ENCODE results near the gene SNAPC5.
"Not testable (repeated sequence)": the region's sequence is repeated elsewhere in the genome, so short reads cannot be mapped to it uniquely, and the experiment has no call there.

Gene SNAPC5

GRCh38 chr15:66489179-66489791, 8.3 kb downstream of the SNAPC5 start:
- DNase-seq: no peak

GRCh38 chr15:66488525-66488924, 9.0 kb downstream of the SNAPC5 start:
- no peak for DNase-seq

- no peak for DNase-seq
These were observed 10.7 kb downstream of the SNAPC5 start for GRCh38 chr15:66486887-66487286.

GRCh38 chr15:66484539-66485112, 12.9 kb downstream of the SNAPC5 start:
- DNase-seq: no peak

GRCh38 chr15:66483131-66483566, 14.4 kb downstream of the SNAPC5 start:
- DNase-seq: no peak

- no peak for DNase-seq
These were observed 15.0 kb downstream of the SNAPC5 start for GRCh38 chr15:66482539-66482938.

GRCh38 chr15:66481107-66481856, 16.3 kb downstream of the SNAPC5 start:
- DNase-seq: no peak

GRCh38 chr15:66480267-66480666, 17.3 kb downstream of the SNAPC5 start:
- no peak for DNase-seq

- DNase-seq: no peak
These were observed 20.6 kb downstream of the SNAPC5 start for GRCh38 chr15:66477011-66477410.

- no peak for DNase-seq
These were observed 21.0 kb downstream of the SNAPC5 start for GRCh38 chr15:66476535-66476934.

- DNase-seq: no peak
These were observed 22.6 kb downstream of the SNAPC5 start for GRCh38 chr15:66474963-66475362.

GRCh38 chr15:66474135-66474534, 23.4 kb downstream of the SNAPC5 start:
- no peak for DNase-seq

GRCh38 chr15:66472176-66472999, 25.2 kb downstream of the SNAPC5 start:
- DNase-seq: peak; percentile 69

GRCh38 chr15:66470825-66471224, 26.7 kb downstream of the SNAPC5 start:
- not testable (repeated sequence) for DNase-seq

- not testable (repeated sequence) for DNase-seq
These were observed 30.2 kb downstream of the SNAPC5 start for GRCh38 chr15:66467162-66468040.

- not testable (repeated sequence) for DNase-seq
These were observed 32.3 kb downstream of the SNAPC5 start for GRCh38 chr15:66465294-66465693.

- DNase-seq: peak; percentile 68
These were observed 34.9 kb downstream of the SNAPC5 start for GRCh38 chr15:66462627-66463026.

GRCh38 chr15:66461917-66462316, 35.6 kb downstream of the SNAPC5 start:
- no peak for DNase-seq

- DNase-seq: not testable (repeated sequence)
These were observed 36.3 kb downstream of the SNAPC5 start for GRCh38 chr15:66461294-66461693.

- DNase-seq: peak; percentile 64
These were observed 37.5 kb downstream of the SNAPC5 start for GRCh38 chr15:66459818-66460615.

GRCh38 chr15:66456211-66456610, 41.4 kb downstream of the SNAPC5 start:
- DNase-seq: peak; percentile 77

All from fibroblast of skin of back (primary cell).